Heart right ventricle (tissue), 16 donors: Measurements from ENCODE around the gene ZNF277. TPM values are rescaled to one million over a fixed set of nuclear protein-coding genes. Genes with fewer than 3 reads are reported as not detected.

Source experiments
- ATAC-seq, 8 donors: fragments of 200-7000 bp; cut with Tn5 transposase; one replicate each; pipeline ENCODE4 v1.9.1; 2020; ENCODE audit warnings: mild to moderate bottlenecking in 8 of 8, moderate library complexity in 8 of 8, moderate number of reproducible peaks in 1 of 8
- DNase-seq, 2 donors: peaks; one replicate each; pipeline ENCODE4 v3.0.0-alpha.2; 2020
- H3K27ac ChIP-seq, 10 donors: fragments of 200-600 bp; sonication (generic) in 2 of 10; one replicate each; pipeline versions ENCODE4 v1.5.0 to v1.8.0; 2020 to 2022; ENCODE audit warnings: mild to moderate bottlenecking in 3 of 10
- H3K27me3 ChIP-seq, 7 donors: fragments of 200-600 bp; one replicate each; pipeline ENCODE4 v1.8.0; 2021 to 2022; ENCODE audit warnings: mild to moderate bottlenecking in 2 of 7
- H3K36me3 ChIP-seq, 9 donors: fragments of 200-600 bp; sonication (generic) in 1 of 9; one replicate each; pipeline versions ENCODE4 v1.5.0 to v1.8.0; 2020 to 2022; ENCODE audit warnings: mild to moderate bottlenecking in 2 of 9
- H3K4me1 ChIP-seq, 9 donors: fragments of 200-600 bp; sonication (generic) in 1 of 9; one replicate each; pipeline versions ENCODE4 v1.5.0 to v1.8.0; 2020 to 2022; ENCODE audit warnings: mild to moderate bottlenecking in 4 of 9
- H3K4me3 ChIP-seq, 10 donors: fragments of 200-600 bp; sonication (generic) in 2 of 10; one replicate each; pipeline versions ENCODE4 v1.5.0 to v1.8.0; 2020 to 2022; ENCODE audit warnings: mild to moderate bottlenecking in 7 of 10, moderate library complexity in 2 of 10
- H3K9me3 ChIP-seq, 11 donors: fragments of 200-600 bp in 10 of 11; sonication (generic) in 2 of 11; one replicate each; pipeline versions ENCODE4 v1.5.0 to v1.8.0; 2013 to 2022; ENCODE audit warnings: mild to moderate bottlenecking in 2 of 11, control low read depth in 1 of 11, moderate library complexity in 1 of 11
- WGBS, 2 donors: extraction: QIAGEN DNeasy Blood & Tissue Kit; methylation state at CpG; one replicate each; pipeline ENCODE4 v1.1.7; 2013; ENCODE audit warnings: inconsistent platforms in 1 of 2; 5-methylcytosine and 5-hydroxymethylcytosine counted together
- intact Hi-C, 10 donors: fragments of 100-400 bp; cut with DNase I; formaldehyde crosslinking; loops; one replicate each; pipeline versions ENCODE4 v1.11.1 to v1.14.2; 2022
- polyA plus RNA-seq, 2 donors: library from polyadenylated mRNA; stranded (reverse); fragments of 200-250 nt; gene quantifications; one replicate each; pipeline ENCODE4 v1.2.3, GENCODE V29; 2013
- total RNA-seq, 10 donors: library from RNA; stranded (reverse); fragmentation: NEBNext Ultra II Directional in 3 of 10; extraction: Animal tissue kit (Norgen Biotek cat#: 25700) in 3 of 10; gene quantifications; one replicate each; pipeline versions ENCODE4 v1.2.1 to v1.2.4, GENCODE V29; 2021 to 2023
- TF ChIP-seq, protein P1 (sequence below), 9 donors: fragments of 200-600 bp; sonication (generic) in 2 of 9; IDR thresholded peaks; one replicate each; pipeline versions ENCODE4 v1.5.0 to v1.8.0; 2021 to 2022; ENCODE audit warnings: antibody characterized with exemption in 9 of 9, mild to moderate bottlenecking in 5 of 9, moderate library complexity in 1 of 9
- donor health status: Arrhythmogenic right ventricular cardiomyopathy.
- donor health status: ischemic (EF 13 %, LVEDD 7.1; RV severe dilation, severe dysfunction).
- donor health status: healthy with polysubstance abuse.
- donor health status: DM: no; HTN: yes; CAD: no.
- donor health status: DM: no; HTN: no; CAD: no.
- donor health status: ischemic (EF 25% LVEDD 6.9; RV normal size, moderate dysfunction).
- donor health status: ischemic (EF 25% LVEDD 5.7; RV mildly dilated, moderate dysfunction).
- donor health status: healthy.
- donor health status: DM: yes; HTN: yes; CAD: no.
- donor health status: Ischemic cardiomyopathy.
- donor health status: ischemic (EF 35%, LVEDD 5.7; RV mildly dilated, moderate dysfunction).
- donor health status: nonischemic (EF 11% LVEDD 7.7; RV severe dilation, severe dysfunction).
- donor health status: DM: yes; HTN: yes; CAD: no.
- donor health status: PGD.
- donor health status: ischemic (EF 29% LVEDD 5.4; RV normal size, mild dysfunction).
- donor health status: nonischemic (EF 23%, LVEDD 6.1; RV moderate dilation, normal function).

Gene ZNF277
- total and polyA plus RNA-seq, 12 donors: 7.7 to 25.7 (median 17.4) TPM

DNA sequence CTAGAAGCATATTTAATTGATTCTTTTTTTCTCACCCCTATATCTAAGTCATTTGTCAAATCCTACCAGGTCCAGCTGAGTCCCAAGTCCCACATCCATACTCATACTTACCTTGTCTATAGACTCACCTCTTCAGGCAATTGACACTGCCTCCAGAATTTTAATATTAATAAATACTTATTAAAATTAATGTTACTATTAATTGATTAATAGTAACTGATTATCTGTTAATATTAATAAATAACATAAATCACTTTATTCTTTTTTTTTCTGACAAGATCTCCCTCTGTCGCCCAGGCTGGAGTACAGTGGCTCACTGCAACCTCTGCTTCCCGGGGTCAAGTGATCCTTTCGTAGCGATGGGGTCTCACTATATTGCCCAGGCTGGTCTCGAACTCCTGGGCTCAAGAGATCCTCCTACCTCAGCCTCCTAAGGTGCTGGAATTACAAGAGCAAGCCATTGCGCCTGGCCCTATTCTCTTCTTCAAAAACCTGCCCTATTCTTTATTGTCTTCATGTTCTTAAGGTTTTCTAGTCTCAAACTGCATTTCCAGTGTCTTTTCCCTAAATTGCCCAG, 94.4 kb downstream of the ZNF277 start:
- Histone ChIP-seq H3K27me3 (no peaks in the 10 kb centered on the region), H3K27ac (no peak overlapping the region), H3K36me3 (peaks cover 0 to 39% (median 0%) of the 10 kb centered on the region in 9 donors), H3K4me3 (no peak overlapping the region), H3K9me3 (no peaks in the 10 kb centered on the region), H3K4me1 (peaks cover 0 to 6% (median 0%) of the 10 kb centered on the region in 9 donors)
- DNase-seq (no peak), ATAC-seq (no peak)
- TF ChIP-seq, protein P1, sequence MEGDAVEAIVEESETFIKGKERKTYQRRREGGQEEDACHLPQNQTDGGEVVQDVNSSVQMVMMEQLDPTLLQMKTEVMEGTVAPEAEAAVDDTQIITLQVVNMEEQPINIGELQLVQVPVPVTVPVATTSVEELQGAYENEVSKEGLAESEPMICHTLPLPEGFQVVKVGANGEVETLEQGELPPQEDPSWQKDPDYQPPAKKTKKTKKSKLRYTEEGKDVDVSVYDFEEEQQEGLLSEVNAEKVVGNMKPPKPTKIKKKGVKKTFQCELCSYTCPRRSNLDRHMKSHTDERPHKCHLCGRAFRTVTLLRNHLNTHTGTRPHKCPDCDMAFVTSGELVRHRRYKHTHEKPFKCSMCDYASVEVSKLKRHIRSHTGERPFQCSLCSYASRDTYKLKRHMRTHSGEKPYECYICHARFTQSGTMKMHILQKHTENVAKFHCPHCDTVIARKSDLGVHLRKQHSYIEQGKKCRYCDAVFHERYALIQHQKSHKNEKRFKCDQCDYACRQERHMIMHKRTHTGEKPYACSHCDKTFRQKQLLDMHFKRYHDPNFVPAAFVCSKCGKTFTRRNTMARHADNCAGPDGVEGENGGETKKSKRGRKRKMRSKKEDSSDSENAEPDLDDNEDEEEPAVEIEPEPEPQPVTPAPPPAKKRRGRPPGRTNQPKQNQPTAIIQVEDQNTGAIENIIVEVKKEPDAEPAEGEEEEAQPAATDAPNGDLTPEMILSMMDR (IDR thresholded peaks at IDR 0.05): no peak
- intact Hi-C loops: loop anchor here in 1 of 10 donors (5.0 kb wide), 1 partner anchor 224 kb away; no protein-coding TSS in a partner anchor
- WGBS, 2 donors: 99% methylated on average over 6 of the region's 6 CpGs

DNA sequence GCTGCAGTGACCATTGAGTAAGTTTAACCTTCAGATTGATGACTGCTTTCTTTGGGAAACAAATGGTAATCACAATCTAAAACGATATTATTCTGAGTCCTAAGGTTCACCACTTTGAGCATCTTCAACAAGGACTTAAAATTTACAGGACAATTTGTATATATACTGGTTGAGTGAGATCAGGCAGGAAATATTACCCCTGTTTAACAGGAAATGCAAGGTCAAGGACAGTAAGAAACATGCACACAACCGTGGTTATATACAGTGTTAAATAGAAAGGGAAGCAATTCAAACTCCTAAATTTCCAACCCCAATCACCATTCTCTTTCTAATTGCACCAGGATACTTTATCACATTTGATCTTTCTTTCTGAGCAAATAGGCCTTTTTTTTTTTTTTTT, 96.1 kb downstream of the ZNF277 start:
- no peaks in the 10 kb centered on the region for H3K27me3 ChIP-seq
- DNase-seq (no peak), ATAC-seq (no peak)
- no peak overlapping the region for H3K27ac ChIP-seq
- TF ChIP-seq, protein P1 (IDR thresholded peaks at IDR 0.05): no peak
- 63 to 73% methylated on average over 2 of the region's 2 CpGs for WGBS, 2 donors
- no peak overlapping the region for H3K4me3 ChIP-seq
- peaks cover 0 to 6% (median 0%) of the 10 kb centered on the region in 9 donors for H3K4me1 ChIP-seq
- H3K9me3 ChIP-seq: no peaks in the 10 kb centered on the region
- H3K36me3 ChIP-seq: peaks cover 0 to 42% (median 0%) of the 10 kb centered on the region in 9 donors
- intact Hi-C loops: loop anchor here in 1 of 10 donors (5.0 kb wide), 1 partner anchor 225 kb away; no protein-coding TSS in a partner anchor

DNA sequence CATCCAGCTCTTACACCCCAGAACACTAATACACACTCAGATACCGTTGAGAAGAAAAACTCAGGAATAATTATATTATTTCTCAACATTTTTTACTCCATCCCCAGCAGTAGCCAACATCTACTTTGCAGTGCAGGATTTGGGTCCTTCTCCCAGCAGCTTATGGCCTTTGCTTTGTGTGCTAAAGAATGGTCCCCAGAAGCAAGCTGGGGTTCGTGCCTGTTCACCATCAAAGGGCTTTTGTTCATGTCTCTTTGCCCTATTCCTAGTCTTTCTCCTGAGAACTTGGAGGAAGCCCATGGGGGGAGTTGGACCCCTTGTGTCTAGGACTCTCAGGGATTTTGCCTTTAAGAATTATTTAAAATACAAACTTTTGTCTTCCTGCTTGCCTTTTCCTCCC, 100.4 kb downstream of the ZNF277 start:
- Histone ChIP-seq H3K9me3 (peaks cover 0 to 6% (median 0%) of the 10 kb centered on the region in 11 donors), H3K4me1 (peaks cover 0 to 6% (median 0%) of the 10 kb centered on the region in 9 donors), H3K4me3 (no peak overlapping the region), H3K27ac (no peak overlapping the region), H3K27me3 (no peaks in the 10 kb centered on the region), H3K36me3 (peaks cover 0 to 14% (median 0%) of the 10 kb centered on the region in 9 donors)
- 95% methylated on average over 2 of the region's 2 CpGs for WGBS, 2 donors
- TF ChIP-seq, protein P1 (IDR thresholded peaks at IDR 0.05): no peak
- ATAC-seq: no peak
- intact Hi-C loops: no loop called here
- DNase-seq: no peak

DNA sequence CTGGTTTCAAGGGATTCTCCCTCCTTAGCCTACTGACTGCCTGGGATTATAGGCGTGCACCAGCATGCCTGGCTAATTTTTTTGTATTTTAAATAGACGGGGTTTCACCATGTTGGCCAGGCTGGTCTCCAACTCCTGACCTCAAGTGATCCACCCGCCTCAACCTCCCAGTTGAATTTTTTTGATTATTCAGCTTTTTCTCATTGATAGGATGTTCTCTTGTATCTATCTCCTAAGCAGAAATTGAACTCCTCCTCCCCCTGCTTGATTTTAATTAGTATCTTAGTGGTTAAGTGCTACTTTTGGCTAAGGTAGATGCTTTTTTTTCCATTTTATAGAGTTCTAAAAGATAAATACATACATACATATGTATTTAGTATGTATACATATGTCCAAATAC, 101.0 kb downstream of the ZNF277 start:
- Histone ChIP-seq H3K9me3 (peaks cover 0 to 6% (median 0%) of the 10 kb centered on the region in 11 donors), H3K36me3 (peaks cover 0 to 14% (median 0%) of the 10 kb centered on the region in 9 donors), H3K27me3 (no peaks in the 10 kb centered on the region), H3K4me3 (no peak overlapping the region), H3K4me1 (peaks cover 0 to 4% (median 0%) of the 10 kb centered on the region in 9 donors), H3K27ac (no peak overlapping the region)
- intact Hi-C loops: no loop called here
- DNase-seq (no peak), ATAC-seq (no peak)
- TF ChIP-seq, protein P1 (IDR thresholded peaks at IDR 0.05): no peak
- 96 to 97% methylated on average over 3 of the region's 3 CpGs for WGBS, 2 donors
